ENCODE data around the gene NNT. TPM values are rescaled to one million over a fixed set of nuclear protein-coding genes. Genes with fewer than 3 reads are reported as not detected.

NNT gene
- total RNA-seq, 1 donor, result 94.8 TPM

GRCh38 chr5:43700601-43701000, 97.6 kb downstream of the NNT start:
- Histone ChIP-seq H3K4me2 (ENCODE audit: insufficient read depth, low read length) (no peak overlapping the region), H2AFZ (ENCODE audit: low read length) (no peak overlapping the region), H3K79me2 (ENCODE audit: insufficient read depth, low read length) (peaks cover 6% of the 10 kb centered on the region), H3K36me3 (ENCODE audit: insufficient read depth, low read length) (peaks cover 1% of the 10 kb centered on the region), H3K4me3 (ENCODE audit: insufficient read depth, low read length) (no peak overlapping the region), H3K9me3 (ENCODE audit: low read depth, low read length) (no peaks in the 10 kb centered on the region), H4K20me1 (ENCODE audit: insufficient read depth, low read length) (no peaks in the 10 kb centered on the region), H3K27ac (ENCODE audit: low read depth, low read length) (no peak overlapping the region), H3K27me3 (ENCODE audit: insufficient read depth, low read length) (no peaks in the 10 kb centered on the region), H3K4me1 (ENCODE audit: insufficient read depth, low read length) (no peaks in the 10 kb centered on the region)
- DNase-seq (ENCODE audit: insufficient read length, low spot score, missing footprints), result no peak
- no peak for TF ChIP-seq CTCF (IDR thresholded peaks at IDR 0.05; ENCODE audit: extremely low read depth, low read depth, low read length)

GRCh38 chr5:43701227-43701626, 98.2 kb downstream of the NNT start:
- Histone ChIP-seq H3K79me2 (ENCODE audit: insufficient read depth, low read length) (peaks cover 5% of the 10 kb centered on the region), H3K4me1 (ENCODE audit: insufficient read depth, low read length) (no peaks in the 10 kb centered on the region), H3K27me3 (ENCODE audit: insufficient read depth, low read length) (no peaks in the 10 kb centered on the region), H4K20me1 (ENCODE audit: insufficient read depth, low read length) (no peaks in the 10 kb centered on the region), H3K9me3 (ENCODE audit: low read depth, low read length) (no peaks in the 10 kb centered on the region), H3K4me2 (ENCODE audit: insufficient read depth, low read length) (no peak overlapping the region), H3K4me3 (ENCODE audit: insufficient read depth, low read length) (no peak overlapping the region), H3K36me3 (ENCODE audit: insufficient read depth, low read length) (no peaks in the 10 kb centered on the region), H2AFZ (ENCODE audit: low read length) (no peak overlapping the region), H3K27ac (ENCODE audit: low read depth, low read length) (no peak overlapping the region)
- no peak for TF ChIP-seq CTCF (IDR thresholded peaks at IDR 0.05; ENCODE audit: extremely low read depth, low read depth, low read length)
- DNase-seq (ENCODE audit: insufficient read length, low spot score, missing footprints), result no peak

- H3K4me3 ChIP-seq (ENCODE audit: insufficient read depth, low read length), result no peak overlapping the region
- no peak for TF ChIP-seq CTCF (IDR thresholded peaks at IDR 0.05; ENCODE audit: extremely low read depth, low read depth, low read length)
- no peaks in the 10 kb centered on the region for H3K9me3 ChIP-seq (ENCODE audit: low read depth, low read length)
- H3K79me2 ChIP-seq (ENCODE audit: insufficient read depth, low read length), result peaks cover 5% of the 10 kb centered on the region
- DNase-seq (ENCODE audit: insufficient read length, low spot score, missing footprints), result no peak
- H3K27me3 ChIP-seq (ENCODE audit: insufficient read depth, low read length), result no peaks in the 10 kb centered on the region
- H3K27ac ChIP-seq (ENCODE audit: low read depth, low read length), result no peak overlapping the region
- no peak overlapping the region for H3K4me2 ChIP-seq (ENCODE audit: insufficient read depth, low read length)
- no peaks in the 10 kb centered on the region for H3K36me3 ChIP-seq (ENCODE audit: insufficient read depth, low read length)
- H3K4me1 ChIP-seq (ENCODE audit: insufficient read depth, low read length), result no peaks in the 10 kb centered on the region
- no peaks in the 10 kb centered on the region for H4K20me1 ChIP-seq (ENCODE audit: insufficient read depth, low read length)
- H2AFZ ChIP-seq (ENCODE audit: low read length), result no peak overlapping the region
Observed at GRCh38 chr5:43702293-43702692, 99.3 kb downstream of the NNT start.

- H3K27ac ChIP-seq (ENCODE audit: low read depth, low read length), result no peak overlapping the region
- H3K36me3 ChIP-seq (ENCODE audit: insufficient read depth, low read length), result no peaks in the 10 kb centered on the region
- H3K4me3 ChIP-seq (ENCODE audit: insufficient read depth, low read length), result no peak overlapping the region
- H3K79me2 ChIP-seq (ENCODE audit: insufficient read depth, low read length), result peaks cover 3% of the 10 kb centered on the region
- no peak overlapping the region for H3K4me2 ChIP-seq (ENCODE audit: insufficient read depth, low read length)
- H3K4me1 ChIP-seq (ENCODE audit: insufficient read depth, low read length), result no peaks in the 10 kb centered on the region
- no peaks in the 10 kb centered on the region for H3K9me3 ChIP-seq (ENCODE audit: low read depth, low read length)
- no peaks in the 10 kb centered on the region for H3K27me3 ChIP-seq (ENCODE audit: insufficient read depth, low read length)
- H2AFZ ChIP-seq (ENCODE audit: low read length), result no peak overlapping the region
- H4K20me1 ChIP-seq (ENCODE audit: insufficient read depth, low read length), result no peaks in the 10 kb centered on the region
- no peak for TF ChIP-seq CTCF (IDR thresholded peaks at IDR 0.05; ENCODE audit: extremely low read depth, low read depth, low read length)
- DNase-seq (ENCODE audit: insufficient read length, low spot score, missing footprints), result no peak
Observed at GRCh38 chr5:43702815-43703214, 99.8 kb downstream of the NNT start.
